ENCODE data around the gene PGLYRP2.

The PGLYRP2 gene

GRCh38 chr19:15507068-15508034 lies 28.1 kb upstream of the PGLYRP2 start:
- Histone ChIP-seq H3K4me2 (ENCODE audit: low read length) (no peak overlapping the region), H3K9me3 (ENCODE audit: insufficient read depth, low read length) (no peaks in the 10 kb centered on the region), H4K20me1 (ENCODE audit: insufficient read depth, low read length) (no peaks in the 10 kb centered on the region), H3K79me2 (ENCODE audit: low read length) (no peaks in the 10 kb centered on the region), H3K4me3 (ENCODE audit: low read length) (no peak overlapping the region), H2AFZ (ENCODE audit: low read depth, low read length) (no peak overlapping the region), H3K27me3 (ENCODE audit: low read depth, low read length) (peaks cover 2% of the 10 kb centered on the region; the same call in 1 of the 2 replicates), H3K27ac (ENCODE audit: low read length) (no peak overlapping the region), H3K9ac (ENCODE audit: low read length) (no peak overlapping the region), H3K36me3 (replicated peaks; ENCODE audit: low read depth, low read length) (no peaks in the 10 kb centered on the region), H3K4me1 (ENCODE audit: low read length) (no peaks in the 10 kb centered on the region)
- no peak for TF ChIP-seq CTCF (IDR thresholded peaks at IDR 0.05; ENCODE audit: low read depth, low read length)
- no peak for TF ChIP-seq EZH2phosphoT487 (IDR thresholded peaks at IDR 0.05; ENCODE audit: low read depth)

- Histone ChIP-seq H3K79me2 (ENCODE audit: low read length) (no peaks in the 10 kb centered on the region), H3K4me3 (ENCODE audit: low read length) (no peak overlapping the region), H3K4me2 (ENCODE audit: low read length) (no peak overlapping the region), H3K9ac (ENCODE audit: low read length) (no peak overlapping the region), H2AFZ (ENCODE audit: low read depth, low read length) (no peak overlapping the region), H4K20me1 (ENCODE audit: insufficient read depth, low read length) (no peaks in the 10 kb centered on the region), H3K4me1 (ENCODE audit: low read length) (no peaks in the 10 kb centered on the region), H3K27me3 (ENCODE audit: low read depth, low read length) (peaks cover 4% of the 10 kb centered on the region; the same call in 1 of the 2 replicates), H3K9me3 (ENCODE audit: insufficient read depth, low read length) (no peaks in the 10 kb centered on the region), H3K27ac (ENCODE audit: low read length) (no peak overlapping the region), H3K36me3 (replicated peaks; ENCODE audit: low read depth, low read length) (no peaks in the 10 kb centered on the region)
- TF ChIP-seq EZH2phosphoT487 (IDR thresholded peaks at IDR 0.05; ENCODE audit: low read depth) (no peak), CTCF (IDR thresholded peaks at IDR 0.05; ENCODE audit: low read depth, low read length) (no peak)
These were observed 26.8 kb upstream of the PGLYRP2 start for GRCh38 chr19:15506074-15506571.

- H3K27ac ChIP-seq (ENCODE audit: low read length): no peak overlapping the region
- H3K4me1 ChIP-seq (ENCODE audit: low read length): no peaks in the 10 kb centered on the region
- H4K20me1 ChIP-seq (ENCODE audit: insufficient read depth, low read length): no peaks in the 10 kb centered on the region
- H3K9me3 ChIP-seq (ENCODE audit: insufficient read depth, low read length): no peaks in the 10 kb centered on the region
- TF ChIP-seq EZH2phosphoT487 (IDR thresholded peaks at IDR 0.05; ENCODE audit: low read depth) (no peak), CTCF (IDR thresholded peaks at IDR 0.05; ENCODE audit: low read depth, low read length) (no peak)
- peaks cover 4% of the 10 kb centered on the region; the same call in 1 of the 2 replicates for H3K27me3 ChIP-seq (ENCODE audit: low read depth, low read length)
- no peak overlapping the region for H3K4me3 ChIP-seq (ENCODE audit: low read length)
- no peak overlapping the region for H2AFZ ChIP-seq (ENCODE audit: low read depth, low read length)
- H3K79me2 ChIP-seq (ENCODE audit: low read length): no peaks in the 10 kb centered on the region
- no peak overlapping the region for H3K9ac ChIP-seq (ENCODE audit: low read length)
- H3K4me2 ChIP-seq (ENCODE audit: low read length): no peak overlapping the region
- H3K36me3 ChIP-seq (replicated peaks; ENCODE audit: low read depth, low read length): no peaks in the 10 kb centered on the region
These were observed 23.0 kb upstream of the PGLYRP2 start for GRCh38 chr19:15502264-15502663.

GRCh38 chr19:15501596-15501995 lies 22.3 kb upstream of the PGLYRP2 start:
- Histone ChIP-seq H3K79me2 (ENCODE audit: low read length) (no peaks in the 10 kb centered on the region), H3K27me3 (ENCODE audit: low read depth, low read length) (peaks cover 4% of the 10 kb centered on the region; the same call in 1 of the 2 replicates), H3K4me2 (ENCODE audit: low read length) (no peak overlapping the region), H2AFZ (ENCODE audit: low read depth, low read length) (no peak overlapping the region), H3K9ac (ENCODE audit: low read length) (no peak overlapping the region), H3K4me3 (ENCODE audit: low read length) (no peak overlapping the region), H3K4me1 (ENCODE audit: low read length) (no peaks in the 10 kb centered on the region), H3K9me3 (ENCODE audit: insufficient read depth, low read length) (no peaks in the 10 kb centered on the region), H3K36me3 (replicated peaks; ENCODE audit: low read depth, low read length) (no peaks in the 10 kb centered on the region), H4K20me1 (ENCODE audit: insufficient read depth, low read length) (no peaks in the 10 kb centered on the region), H3K27ac (ENCODE audit: low read length) (no peak overlapping the region)
- no peak for TF ChIP-seq CTCF (IDR thresholded peaks at IDR 0.05; ENCODE audit: low read depth, low read length)
- TF ChIP-seq EZH2phosphoT487 (IDR thresholded peaks at IDR 0.05; ENCODE audit: low read depth): no peak

Data from OCI-LY3 (cell line).